NCI-H446 treated with DMSO at 0.1 percent for 48 hours (cell line): ENCODE data around the gene TRAF3IP3.

Source experiments
- DNase-seq: peaks from one replicate; lab custom pipeline; 2025; lab: John Stamatoyannopoulos, UW

Gene TRAF3IP3

DNA sequence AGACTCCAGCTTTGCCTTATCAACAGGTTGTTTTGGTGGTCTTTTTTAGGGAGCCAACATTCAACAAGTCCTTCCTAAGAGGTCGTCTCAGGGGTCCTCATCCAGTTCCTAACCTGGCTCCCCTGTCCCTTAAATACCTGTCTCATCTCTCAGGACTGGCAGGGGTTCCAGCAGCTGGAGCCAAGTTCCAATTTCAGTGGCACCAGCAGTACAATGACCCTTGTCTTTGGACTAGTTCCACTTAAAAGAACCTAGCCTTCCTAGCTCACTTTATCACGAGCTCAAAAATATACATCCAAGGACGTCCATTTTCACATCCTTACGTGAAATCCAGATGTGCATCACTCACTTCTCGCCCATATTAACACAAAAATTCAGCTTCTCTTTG, 18.7 kb upstream of the TRAF3IP3 start:
- DNase-seq, result no peak

DNA sequence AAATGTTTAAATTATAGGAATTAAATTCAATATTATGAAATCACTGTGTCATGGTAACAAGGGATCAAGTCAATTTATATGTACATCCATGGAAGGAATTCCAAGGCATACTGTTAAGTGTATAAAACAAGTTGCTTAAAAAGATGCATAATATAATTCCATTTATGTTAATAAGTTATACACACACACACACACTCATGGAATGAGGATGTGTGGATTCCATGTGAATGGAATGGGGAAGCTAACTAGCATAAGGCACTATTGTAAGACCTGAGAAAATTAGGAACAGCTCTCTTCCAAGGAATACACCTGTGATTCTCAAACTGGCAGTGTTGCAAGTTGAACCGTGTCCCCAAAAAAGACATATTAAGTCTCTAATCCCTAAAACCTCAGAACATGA, 17.6 kb upstream of the TRAF3IP3 start:
- DNase-seq, result no peak

DNA sequence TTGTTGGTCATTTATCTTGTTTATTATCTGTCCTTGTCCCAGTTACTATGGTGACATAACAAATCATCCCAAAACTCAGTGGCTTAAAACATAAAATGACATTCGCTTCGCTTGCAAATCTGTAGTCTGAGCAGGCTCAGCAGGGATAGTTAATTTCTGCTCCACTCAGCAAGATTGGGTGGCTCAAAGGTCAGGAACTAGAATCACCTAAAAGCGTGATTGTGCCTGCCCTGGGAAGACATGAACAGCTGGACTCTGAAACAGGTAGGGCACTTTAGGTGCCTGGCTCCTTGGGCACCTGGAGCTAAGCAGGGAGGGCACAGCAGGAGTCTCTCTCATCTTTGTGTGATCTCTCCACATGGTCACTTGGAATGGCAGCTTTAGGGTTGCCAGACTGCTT, 14.7 kb upstream of the TRAF3IP3 start:
- DNase-seq, result no peak

DNA sequence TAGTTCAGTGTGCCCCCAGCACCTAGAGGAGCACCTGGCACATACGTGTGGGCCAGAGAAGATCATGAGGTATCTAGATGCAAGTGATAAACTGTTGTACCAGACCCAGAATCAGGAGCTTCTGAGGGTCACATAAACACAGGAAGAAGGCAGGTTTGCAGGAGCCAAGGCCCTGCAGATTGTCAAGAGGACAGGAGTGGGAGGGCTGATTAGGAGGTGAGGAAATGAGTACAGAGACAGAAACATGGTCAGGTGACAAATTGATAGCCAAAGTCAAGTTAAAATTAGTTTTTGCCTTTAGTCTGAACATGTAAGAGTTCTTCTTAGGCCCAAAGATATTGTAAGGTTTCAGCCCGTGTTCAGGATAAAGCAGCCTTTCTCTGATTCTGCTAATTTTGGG, 14.0 kb upstream of the TRAF3IP3 start:
- DNase-seq, result no peak

DNA sequence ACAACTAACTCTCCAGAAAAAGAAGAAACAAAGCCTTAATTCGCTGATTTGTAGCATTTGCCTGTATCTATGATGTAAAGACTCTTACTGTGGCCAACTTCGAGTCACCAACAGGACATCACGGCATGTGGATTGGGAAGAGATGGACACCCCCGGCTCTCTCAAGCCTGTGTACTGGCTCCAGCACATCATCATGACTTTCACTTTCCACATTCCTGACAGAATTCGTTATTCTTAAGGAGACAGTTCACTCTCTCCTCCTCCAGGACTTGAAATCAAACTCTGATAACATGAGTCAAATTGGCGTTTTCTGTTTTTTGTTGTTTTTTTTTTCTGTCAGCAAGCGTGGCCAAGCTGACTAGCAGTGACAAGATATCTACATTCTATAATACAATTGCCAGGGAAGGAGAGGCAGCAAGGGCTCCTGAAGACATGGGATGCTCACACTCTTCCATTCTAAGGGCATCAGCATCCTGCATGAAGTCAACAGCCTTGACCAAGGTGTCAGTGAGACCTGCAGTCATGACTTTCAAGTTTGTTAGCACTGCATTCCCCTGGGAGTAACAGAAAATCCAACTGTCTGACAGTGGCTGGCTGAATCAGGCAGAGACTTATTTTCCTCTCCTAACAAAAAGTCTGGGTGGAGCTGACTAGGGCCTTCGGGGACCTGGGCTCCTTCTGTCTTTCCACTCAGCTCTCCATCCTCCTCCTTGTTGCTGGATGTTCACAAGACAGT, 13.3 kb upstream of the TRAF3IP3 start:
- DNase-seq, result no peak

DNA sequence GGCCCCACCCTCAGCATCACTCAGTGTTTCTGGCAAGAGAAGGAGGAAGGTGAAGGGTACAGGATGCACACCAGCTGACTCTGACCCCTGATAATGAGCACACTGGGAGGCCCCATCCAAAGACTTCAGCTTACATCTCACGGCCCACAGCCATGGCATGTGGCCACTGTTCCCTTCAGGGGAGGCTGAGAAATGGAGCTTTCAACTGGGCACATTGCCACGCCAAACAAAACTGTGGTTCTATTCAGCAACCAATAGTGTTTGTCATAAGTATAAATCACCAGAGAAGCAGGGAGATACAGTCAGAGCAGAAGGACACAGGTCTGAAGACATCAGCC, 12.7 kb upstream of the TRAF3IP3 start:
- no peak for DNase-seq

DNA sequence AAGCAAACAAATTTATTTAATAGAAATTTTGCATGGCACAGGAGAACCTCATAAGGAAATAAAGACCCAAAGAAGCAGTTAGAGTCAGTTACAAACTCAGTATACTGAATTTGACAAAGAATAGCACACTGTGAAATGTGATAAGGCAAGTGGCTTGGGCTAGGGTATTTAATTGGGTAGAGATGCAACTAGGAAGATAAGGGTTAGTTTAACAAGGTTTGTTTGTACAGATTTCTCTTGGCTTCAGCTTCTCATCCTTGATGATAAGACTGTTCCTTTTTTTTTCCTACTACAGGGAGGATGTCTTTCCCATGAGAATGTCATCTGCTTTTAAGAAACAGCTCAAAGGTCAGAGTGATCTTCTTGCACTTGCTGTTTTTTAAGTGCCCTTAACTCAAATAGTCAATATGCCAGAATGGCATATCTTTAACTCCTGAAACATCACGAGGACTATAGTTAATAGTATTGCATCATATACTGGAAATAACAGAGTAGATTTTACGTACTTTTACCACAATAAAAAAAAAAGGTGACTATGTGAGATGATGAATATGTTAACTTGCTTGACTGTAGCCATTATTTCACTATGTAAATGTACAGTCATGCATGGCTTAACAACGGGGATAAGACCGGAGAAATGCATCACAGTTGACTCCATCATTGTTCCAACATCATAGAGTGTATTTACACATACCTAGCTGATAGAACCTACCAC, 9.2 kb upstream of the TRAF3IP3 start:
- no peak for DNase-seq

DNA sequence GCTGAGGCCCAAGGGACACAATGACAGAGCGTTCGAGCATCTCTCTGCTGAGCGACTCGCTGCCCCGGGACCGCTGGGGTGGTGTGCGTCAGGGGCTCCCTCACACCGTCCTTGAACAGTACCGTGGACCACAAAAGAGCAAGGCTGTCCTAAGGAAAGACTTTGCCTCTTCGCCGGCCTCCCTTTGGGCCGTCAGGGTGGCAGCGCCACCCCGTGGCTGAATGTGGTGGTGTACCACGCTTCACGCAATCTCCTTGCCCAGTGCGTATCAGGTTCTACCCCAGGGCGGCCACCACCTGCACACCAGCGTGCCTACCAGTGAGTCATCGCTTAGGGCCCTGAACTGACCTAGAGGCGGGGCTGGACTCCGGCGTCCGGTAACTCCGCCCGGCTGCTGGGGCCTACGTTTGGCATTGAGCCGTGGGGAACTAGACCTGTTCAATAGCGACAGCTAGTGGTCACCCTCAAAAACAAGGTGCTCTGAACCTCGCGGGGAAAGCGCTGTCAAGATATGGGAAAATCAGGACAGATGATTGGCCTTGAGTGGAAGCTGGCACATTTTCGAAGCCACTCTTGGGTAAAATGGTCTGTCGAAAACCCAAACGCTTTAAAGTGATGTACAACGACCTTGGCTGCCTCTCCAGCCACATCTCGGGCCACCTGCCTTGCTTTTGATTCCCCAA, 8.1 kb upstream of the TRAF3IP3 start:
- no peak for DNase-seq

DNA sequence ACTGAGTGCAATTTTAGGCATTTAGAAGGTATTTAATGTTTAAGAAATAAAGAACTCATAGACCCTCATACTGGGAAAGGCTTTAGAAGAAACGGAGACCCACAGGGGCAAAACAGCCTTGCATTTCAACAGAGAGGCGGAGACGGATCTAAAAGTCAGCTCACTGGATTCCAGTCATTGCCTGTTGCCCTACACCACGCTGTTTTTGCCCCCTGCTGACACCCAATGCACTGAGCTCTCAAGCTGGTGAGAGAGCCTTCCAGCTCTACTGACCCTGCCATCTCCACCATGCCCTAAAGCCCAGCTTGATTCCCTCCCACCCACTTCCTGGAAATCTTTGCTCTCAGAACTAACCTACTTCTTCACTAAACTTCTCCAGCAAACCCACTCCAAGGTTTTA, 7.2 kb upstream of the TRAF3IP3 start:
- DNase-seq, result no peak

DNA sequence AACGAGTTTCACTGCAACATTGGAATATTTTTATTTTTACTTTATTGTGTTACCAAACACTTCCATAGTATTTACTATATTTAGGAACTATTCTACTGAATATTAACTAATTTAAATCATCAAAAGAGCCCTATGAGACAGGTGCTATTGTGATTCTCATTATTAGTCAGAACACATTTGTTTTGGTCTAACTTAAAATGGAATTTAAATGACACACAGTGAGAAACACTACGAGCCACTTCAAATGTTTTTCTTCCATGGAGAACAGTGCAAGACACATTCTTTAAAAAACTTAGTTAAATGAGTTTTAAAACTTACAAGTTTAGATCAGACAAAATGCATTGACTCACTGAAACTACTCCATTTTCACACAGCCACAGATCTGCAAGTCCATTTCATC, 6.6 kb upstream of the TRAF3IP3 start:
- DNase-seq, result no peak

DNA sequence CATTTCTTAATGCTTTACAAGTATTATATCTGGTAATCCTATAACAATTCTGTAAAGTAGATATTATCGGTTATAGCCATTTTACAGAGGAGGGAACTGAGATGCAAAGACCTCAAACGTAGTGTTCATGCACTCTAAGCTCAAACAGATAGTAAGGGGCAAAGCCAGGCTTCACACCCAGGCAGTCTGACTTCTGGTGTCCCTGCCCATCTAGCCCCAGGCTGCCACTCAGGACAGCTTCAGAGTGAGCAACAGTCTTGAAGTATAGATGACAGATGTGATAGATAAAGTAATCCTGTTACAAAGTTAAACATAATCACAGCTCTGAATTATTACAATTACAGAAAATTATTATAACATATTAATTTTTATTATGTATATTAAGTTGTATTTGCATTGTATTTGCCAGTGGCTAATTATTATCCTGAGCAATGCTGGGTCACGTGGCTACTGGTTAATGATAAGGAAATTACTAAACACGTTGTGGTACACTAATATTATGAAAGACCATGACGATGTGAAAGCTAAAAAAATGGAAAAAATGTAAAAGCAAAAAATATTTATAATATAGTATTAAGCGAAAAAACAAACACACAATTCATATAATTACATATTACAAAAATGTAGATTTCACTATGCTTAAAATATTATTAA, 6.1 kb upstream of the TRAF3IP3 start:
- DNase-seq, result no peak

DNA sequence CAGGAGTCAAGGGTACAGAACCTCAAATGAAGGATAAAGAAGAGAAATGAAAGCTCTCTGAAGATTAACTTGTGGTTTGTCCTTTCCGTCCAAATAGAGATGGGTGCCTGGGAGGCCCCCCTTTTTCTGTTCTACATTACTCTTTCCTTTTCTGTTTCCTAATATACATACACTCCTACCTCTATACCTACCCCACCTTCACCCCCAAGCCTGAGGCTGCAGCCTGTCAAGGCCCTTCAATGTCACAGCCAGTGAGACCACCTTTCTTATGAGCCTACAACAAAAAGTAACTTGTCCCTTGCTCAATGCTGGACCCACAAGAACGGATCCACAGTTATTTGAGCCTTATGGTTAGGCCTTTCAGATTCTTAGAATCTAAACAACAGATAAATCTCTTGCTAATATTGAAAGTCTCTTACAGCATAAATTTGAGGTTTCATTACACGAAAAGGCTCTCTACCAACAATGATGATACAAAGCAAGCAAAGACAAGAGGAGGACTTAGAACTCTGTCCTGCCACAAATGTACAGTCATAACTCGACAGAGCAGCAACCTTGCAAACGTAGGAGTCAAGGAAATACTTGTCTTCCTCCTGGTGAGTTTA, 4.1 kb upstream of the TRAF3IP3 start:
- no peak for DNase-seq

DNA sequence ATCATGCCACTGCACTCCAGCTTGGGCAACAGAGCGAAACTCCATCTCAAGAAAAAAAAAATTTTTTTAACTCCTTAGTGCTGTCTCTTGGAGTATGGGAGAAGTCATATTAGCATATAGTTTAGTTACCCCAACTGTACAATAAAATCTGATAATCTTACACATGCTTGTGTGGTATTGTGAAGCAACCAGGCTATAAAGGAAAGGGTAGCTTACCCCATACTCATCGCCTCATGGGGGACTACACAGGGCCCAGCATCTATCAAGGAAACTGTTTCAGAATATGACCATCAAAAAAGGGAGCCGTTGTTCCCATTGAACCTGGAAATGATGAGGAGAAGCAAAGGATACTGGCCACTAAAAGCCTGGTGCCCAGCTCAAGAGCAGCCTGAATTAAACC, 3.0 kb upstream of the TRAF3IP3 start:
- no peak for DNase-seq

DNA sequence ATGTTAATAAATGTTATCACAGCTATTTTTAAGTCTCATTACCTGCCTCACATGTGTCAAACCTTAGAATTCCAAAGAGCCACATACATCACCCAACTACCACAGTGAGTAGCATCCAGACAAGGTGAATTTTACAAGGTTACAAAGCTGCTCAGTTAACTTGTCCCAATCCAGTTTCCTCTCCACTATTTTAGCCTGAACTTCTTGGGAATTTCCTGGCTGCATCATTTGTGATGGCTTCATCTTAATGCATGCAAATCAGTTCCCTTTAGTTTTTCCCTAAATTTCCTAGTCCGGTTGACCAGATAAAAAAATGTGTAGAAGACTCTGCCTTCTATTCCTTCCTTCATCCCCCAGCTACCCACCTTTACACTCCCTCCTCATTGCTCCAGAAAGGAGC, 597 bp upstream of the TRAF3IP3 start:
- DNase-seq, result no peak

DNA sequence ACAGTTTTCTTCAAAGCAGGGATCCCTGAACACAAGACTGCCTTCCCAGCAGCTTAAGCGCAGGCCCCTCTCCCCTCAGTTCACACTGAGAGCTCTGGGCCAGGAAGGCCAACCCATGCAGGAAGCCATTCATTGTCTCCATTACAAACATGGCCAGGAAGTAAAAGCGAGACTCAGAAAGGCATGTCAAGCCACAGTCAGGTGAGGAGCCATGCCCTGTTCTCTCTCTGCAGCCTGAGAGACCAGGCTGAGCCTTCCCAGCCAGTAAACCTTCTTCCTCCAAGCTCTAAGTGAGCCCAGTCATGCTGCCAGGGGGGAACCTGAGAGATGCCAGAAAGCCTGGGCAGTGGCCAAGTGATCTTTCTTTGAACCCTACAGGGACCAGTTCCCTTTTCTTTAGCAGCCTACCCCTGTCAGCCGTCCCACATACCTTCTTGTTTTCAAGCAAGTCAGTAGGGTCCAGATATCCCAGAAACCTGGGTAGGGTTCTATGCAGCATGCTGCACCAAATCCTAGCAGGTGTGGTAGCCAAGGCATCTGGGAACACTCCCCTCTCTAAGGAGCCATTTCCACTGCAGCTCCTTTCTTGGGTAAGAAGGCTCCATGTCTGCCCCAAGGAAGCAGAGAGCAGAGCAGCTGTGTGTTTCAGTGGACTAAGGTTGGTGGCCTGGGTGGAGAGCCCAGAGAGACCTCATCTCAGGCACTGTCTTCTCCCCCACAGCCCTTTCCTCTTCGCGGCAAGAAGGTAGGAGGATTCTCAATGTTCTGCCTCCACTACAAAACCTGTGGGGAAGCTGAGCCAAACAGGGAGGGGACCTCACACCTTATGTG, 977 bp downstream of the TRAF3IP3 start:
- DNase-seq, result no peak

DNA sequence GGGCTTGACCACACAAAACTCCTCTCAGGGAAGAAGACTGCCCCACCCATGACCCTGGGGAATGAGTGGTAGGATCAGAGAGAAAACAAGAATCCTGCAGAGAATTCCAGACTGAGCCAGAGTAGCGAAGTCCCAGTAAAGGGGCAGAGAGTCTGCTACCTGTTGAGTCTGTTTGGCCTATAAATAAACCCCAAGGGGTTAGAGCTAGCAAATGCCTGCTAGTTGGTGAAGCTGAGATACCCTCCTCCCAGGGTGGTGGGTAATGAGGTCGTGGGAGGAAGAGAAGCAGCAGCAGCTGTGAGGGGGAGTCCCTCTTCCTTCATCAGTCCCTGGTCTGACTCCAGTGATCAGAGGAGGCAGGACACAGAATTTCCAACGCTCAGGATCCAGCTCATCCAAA, 2.5 kb downstream of the TRAF3IP3 start:
- DNase-seq, result no peak

DNA sequence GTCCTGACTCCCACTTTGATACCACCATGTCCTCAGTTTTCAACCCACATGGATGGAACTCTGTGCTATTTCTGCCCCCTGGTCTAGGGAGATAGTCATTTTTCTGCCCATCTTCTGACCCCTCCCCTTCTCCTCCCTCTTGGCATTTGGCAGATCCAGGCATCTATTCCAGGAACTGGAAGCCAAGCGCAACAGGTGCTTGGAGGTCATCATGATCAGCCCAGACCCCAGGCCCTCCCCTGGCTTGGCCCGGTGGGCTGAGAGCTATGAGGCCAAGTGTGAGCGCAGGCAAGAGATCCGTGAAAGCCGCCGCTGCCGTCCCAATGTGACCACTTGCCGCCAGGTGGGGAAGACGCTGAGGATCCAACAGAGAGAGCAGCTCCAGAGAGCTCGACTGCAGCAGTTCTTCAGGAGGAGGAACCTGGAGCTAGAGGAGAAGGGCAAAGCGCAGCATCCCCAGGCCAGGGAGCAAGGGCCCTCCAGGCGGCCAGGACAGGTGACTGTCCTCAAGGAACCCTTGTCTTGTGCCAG, 4.0 kb downstream of the TRAF3IP3 start:
- no peak for DNase-seq

DNA sequence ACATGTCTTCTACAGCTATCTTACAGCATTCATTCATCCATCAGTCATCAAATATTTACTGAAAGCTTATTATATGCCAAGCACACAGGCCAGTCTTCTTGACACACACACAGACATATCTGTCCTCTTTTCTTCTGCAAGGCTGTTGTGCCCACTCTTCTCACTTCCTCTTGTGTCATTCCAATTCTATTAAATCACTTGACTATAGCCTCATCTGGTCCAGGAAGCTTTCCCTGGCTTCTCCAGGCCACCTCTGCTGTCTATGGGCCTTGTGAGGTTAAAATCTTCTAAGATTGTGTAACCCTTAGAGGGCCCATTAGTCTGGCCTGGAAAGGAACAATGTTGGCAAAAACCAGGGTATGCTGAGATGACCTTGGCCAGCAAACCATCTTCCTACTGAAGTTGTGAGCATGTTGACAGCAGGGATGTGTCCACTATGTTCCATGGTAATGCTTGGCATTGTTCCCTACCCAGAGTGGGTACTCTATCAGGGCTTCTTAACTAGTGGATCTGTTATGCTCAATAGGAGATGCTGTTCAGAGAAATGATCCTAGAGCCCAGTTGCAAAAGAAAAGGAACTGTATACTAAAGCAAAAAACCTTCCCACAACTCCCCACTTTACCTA, 5.3 kb downstream of the TRAF3IP3 start:
- no peak for DNase-seq

DNA sequence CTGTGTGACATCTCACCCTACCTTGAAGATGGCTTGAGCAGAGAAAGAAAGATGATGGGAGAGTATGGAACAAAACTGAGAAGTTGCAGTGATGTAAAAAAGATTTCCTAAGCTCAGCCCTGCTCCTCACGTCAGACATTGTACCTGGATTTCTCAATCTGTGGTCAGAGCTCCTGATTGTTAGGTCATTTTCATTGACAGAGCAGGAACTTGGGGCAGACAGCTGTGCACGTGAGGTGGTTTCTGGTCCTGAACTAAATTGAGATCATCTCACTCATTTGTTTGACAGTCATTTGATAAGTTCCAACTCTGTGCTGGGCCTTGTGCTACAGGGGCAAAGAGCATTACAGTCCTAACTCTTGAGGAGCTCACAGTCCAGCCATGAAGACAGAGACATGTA, 10.2 kb downstream of the TRAF3IP3 start:
- no peak for DNase-seq

DNA sequence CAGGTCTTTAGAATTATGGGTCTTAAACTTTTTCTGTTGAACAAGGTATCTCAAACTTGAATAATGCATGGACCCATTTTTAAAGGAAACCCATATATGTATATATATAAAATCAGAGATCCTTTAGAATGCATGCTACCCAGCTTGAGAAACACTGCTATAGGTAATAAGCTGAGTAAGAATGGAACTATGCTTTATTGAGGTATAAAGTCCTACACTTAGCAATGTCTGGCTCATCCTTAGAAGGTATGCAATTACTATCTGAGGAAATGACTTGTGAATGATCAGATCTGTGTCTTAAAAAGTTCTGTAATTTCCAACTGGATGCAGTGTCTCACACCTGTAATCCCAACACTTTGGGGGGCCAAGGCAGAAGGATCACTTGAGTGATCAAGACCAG, 11.2 kb downstream of the TRAF3IP3 start:
- DNase-seq, result no peak

DNA sequence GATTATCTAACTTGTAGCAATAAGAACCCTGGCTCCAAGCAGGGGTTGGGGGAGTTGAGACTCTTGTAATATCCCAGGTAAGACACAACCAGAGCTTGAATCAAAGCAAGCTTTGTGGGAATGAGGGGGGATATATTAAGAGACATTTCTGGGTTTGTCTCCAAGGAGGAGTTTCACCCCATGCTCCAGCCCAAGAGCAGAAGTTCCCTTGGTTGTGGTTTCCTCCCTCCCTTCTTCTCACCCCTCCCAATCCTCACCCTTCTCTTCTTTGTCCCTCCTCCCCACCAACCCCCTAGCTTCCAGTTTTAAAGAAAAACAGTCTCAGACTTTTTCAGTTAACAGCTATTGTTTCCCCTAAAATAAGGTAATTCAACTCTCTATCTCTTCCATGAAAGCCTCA, 11.9 kb downstream of the TRAF3IP3 start:
- DNase-seq, result no peak
